ENCODE results near the gene CDH5.

DNA sequence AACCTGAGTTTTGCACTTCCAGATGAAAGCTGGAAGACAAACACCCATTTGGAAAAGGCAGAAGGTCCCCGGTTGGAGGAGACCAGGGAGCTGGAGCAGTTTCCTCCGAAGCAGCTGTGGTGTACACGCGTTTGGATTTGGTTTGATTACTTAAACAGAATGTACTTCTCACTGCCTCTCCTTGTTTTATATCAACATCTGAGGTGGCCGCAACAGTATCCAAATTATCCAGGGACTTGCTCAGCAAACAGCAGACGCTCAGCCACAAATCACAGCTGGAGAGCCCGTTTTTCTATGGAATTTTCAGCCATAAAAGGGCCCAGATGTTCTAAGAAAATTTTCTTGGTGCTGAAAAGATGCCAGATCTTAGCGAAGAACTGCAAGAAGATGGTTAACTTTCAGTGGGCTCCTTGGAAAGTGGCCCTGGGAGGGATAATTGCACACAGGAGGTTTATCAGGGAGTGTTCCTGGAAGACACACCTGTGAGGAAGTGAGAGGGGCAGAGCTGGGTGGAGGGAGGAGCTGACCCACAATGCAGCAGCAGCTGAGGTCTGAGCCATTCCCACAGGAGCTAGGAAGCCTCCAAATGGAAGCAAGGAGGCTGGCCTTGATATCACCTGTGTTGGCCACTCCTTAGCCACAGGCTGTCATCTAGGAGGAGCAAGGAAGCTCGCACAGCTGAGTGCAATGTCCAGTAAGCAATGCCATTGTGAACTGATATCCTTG lies 28.9 kb upstream of the CDH5 start:
- TF ChIP-seq POLR2A (IDR thresholded peaks at IDR 0.05) = no peak
- TF ChIP-seq, protein P1, sequence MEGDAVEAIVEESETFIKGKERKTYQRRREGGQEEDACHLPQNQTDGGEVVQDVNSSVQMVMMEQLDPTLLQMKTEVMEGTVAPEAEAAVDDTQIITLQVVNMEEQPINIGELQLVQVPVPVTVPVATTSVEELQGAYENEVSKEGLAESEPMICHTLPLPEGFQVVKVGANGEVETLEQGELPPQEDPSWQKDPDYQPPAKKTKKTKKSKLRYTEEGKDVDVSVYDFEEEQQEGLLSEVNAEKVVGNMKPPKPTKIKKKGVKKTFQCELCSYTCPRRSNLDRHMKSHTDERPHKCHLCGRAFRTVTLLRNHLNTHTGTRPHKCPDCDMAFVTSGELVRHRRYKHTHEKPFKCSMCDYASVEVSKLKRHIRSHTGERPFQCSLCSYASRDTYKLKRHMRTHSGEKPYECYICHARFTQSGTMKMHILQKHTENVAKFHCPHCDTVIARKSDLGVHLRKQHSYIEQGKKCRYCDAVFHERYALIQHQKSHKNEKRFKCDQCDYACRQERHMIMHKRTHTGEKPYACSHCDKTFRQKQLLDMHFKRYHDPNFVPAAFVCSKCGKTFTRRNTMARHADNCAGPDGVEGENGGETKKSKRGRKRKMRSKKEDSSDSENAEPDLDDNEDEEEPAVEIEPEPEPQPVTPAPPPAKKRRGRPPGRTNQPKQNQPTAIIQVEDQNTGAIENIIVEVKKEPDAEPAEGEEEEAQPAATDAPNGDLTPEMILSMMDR (IDR thresholded peaks at IDR 0.05) = no peak
